HG02840 (cell line): ENCODE measurements around the gene TCFL5.

ENCODE experiments used
- ATAC-seq: cut with Tn5 transposase; IDR thresholded peaks from one replicate; pipeline ENCODE4 v1.9.1; 2021; ENCODE audit warnings: mild to moderate bottlenecking, moderate library complexity, moderate number of reproducible peaks; ENCODE audit not compliant: unreplicated experiment, low FRiP score

Gene TCFL5

DNA sequence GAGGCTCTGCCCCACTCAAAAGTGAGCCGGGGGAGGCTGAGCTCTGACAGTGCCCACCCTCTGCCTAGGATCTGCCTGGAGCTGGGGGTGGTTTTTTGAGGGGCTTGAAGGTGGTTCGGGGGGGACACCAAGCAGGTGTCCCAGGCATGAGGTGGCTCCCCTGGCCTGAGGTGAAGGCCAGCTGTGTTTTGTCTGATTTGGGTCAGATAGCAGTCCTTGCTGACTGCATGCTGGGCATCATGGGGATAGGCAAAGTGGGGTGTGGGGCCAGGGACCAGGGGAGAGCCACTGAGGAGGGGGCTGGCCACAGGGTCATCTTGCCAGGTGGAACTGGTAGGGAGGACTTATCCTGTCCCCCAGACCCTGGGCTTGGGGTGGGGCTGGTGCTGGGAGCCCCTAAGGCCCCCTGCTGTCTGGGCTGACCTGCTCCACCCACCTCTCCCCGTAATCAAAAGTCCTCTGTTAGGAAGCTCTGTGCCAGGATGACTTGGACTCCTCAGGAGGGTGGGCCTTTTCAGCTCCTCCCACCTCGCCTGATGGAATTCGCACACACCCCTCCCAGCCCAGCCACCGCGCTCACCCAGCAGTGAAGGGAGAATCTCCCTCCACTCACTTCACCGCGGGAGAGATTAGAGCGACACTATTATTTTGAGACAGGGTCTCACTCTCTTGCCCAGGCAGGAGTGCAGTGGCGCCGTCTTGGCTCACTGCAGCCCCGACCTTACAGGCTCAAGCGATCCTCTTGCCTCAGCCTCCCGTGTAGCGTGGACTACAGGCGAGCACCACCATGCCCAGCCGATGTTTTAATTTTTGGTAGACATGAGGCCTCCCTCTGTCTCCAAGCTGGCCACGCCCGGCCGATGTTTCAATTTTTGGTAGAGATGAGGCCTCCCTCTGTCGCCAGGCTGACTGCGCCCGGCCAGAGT lies 46.3 kb downstream of the TCFL5 start:
- no peak for ATAC-seq

DNA sequence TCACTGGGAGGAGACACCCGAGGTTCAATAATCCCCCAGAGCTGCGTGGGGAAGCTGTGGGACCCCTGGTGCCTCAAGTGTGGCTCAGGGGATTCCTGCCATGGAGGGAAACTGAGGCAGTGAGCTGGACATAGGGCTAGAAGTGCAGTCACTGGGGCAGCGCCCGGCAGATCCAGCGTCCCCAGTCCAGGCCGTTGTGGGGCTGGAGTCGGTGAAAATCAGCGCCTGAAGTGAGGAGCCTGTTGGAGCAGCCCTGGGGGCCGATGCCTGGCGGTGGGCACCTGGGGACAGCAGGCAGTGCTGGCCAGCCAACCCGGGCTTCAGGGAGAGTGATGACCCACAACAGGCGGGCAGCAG lies 46.9 kb downstream of the TCFL5 start:
- no peak for ATAC-seq

DNA sequence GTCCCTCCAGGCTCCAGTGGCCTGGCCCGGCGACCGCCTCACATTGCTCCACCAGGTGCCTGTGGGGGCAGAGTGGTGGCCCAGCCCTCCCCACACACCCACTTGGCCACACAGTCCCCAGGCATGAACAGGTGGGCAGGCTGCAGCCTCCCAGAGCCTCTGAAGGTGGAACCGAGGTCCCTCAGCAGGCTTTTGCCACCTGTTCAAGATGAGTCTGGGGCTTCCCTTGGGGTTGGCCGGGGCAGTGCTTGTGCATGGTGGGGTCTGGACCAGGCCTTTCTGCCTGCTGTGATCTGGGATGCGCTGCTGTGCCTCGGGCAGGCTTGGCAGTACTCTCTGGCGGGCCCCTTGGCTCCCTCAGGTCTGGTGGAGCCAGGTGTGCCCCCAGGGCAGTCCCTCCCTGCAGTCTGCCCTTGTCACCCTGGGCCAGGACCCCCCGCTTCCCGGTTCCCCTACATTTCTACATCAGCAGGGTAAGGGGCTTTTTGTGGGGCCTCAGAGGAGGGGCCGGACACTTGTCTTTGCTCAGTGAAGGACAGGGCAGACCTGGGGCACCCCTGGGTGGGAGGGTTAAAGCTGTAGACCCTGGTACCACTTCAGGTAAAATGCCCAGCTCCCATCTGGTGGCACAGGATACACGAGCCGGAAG lies 47.4 kb downstream of the TCFL5 start:
- no peak for ATAC-seq

DNA sequence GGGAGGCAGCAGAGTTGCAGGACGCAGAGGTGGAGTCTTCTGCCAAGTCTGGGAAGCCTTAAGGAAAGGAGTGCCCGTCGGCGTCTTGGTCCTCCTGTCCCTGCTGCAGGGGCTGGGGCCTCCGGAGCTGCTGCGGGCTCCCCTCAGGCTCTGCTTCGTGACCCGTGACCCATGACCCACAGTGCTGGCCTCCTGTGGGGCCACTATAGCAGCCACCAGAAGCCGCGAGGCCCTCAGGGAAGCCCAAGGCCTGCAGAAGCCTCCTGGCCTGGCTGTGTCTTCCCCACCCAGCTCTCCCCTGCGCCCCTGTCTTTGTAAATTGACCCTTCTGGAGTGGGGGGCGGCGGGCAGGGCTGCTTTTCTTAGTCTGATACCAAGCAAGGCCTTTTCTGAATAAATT lies 48.0 kb downstream of the TCFL5 start:
- no peak for ATAC-seq

DNA sequence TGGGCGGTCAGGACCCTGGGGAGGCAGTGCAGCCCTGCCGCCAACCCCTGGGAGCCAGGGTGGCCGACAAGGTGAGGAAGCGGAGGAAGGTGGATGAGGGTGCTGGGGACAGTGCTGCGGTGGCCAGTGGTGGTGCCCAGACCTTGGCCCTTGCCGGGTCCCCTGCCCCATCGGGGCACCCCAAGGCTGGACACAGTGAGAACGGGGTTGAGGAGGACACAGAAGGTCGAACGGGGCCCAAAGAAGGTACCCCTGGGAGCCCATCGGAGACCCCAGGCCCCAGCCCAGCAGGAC lies 48.8 kb downstream of the TCFL5 start:
- ATAC-seq, result no peak

DNA sequence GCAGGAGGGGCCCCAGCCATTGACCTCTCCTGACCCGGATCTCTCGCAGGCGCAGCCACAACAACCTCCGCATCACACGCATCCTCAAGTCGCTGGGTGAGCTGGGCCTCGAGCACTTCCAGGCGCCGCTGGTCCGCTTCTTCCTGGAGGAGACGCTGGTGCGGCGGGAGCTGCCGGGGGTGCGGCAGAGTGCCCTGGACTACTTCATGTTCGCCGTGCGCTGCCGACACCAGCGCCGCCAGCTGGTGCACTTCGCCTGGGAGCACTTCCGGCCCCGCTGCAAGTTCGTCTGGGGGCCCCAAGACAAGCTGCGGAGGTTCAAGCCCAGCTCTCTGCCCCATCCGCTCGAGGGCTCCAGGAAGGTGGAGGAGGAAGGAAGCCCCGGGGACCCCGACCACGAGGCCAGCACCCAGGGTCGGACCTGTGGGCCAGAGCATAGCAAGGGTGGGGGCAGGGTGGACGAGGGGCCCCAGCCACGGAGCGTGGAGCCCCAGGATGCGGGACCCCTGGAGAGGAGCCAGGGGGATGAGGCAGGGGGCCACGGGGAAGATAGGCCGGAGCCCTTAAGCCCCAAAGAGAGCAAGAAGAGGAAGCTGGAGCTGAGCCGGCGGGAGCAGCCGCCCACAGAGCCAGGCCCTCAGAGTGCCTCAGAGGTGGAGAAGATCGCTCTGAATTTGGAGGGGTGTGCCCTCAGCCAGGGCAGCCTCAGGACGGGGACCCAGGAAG lies 49.3 kb downstream of the TCFL5 start:
- no peak for ATAC-seq

DNA sequence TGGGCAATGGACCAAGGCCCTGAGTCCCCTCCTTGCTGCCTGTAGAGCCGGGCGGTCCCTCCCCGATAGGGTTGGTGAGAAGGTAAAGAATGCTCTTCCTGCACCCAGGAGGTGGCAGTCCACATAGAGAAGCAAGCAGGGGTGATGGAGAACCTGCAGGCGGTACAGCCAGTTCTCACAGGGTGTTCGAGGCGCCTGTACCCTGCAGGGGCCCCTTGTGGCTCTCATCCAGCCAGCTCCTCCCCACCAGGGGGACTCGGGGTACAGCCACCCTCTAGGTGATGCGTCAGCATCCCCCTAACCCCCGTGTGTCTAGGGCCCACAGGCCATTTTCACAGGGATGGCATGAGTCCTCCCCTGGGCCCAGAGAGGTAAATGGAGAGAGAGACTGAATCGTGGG lies 49.9 kb downstream of the TCFL5 start:
- ATAC-seq, result no peak

DNA sequence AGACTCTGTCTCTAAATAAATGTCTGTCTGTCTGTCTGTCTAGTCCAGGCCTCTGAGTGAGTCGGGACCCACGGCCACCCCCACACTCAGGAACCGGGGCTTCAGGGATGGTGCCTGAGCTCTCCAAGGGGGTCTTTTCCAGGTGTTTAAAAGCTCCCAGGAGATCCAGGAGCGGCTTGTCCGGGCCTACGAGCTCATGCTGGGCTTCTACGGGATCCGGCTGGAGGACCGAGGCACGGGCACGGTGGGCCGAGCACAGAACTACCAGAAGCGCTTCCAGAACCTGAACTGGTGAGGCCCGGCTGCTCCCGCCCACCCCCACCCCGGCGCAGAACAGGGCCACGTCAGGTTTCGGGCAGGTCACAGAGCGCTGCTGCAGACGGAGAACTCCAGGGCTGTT lies 50.3 kb downstream of the TCFL5 start:
- no peak for ATAC-seq

DNA sequence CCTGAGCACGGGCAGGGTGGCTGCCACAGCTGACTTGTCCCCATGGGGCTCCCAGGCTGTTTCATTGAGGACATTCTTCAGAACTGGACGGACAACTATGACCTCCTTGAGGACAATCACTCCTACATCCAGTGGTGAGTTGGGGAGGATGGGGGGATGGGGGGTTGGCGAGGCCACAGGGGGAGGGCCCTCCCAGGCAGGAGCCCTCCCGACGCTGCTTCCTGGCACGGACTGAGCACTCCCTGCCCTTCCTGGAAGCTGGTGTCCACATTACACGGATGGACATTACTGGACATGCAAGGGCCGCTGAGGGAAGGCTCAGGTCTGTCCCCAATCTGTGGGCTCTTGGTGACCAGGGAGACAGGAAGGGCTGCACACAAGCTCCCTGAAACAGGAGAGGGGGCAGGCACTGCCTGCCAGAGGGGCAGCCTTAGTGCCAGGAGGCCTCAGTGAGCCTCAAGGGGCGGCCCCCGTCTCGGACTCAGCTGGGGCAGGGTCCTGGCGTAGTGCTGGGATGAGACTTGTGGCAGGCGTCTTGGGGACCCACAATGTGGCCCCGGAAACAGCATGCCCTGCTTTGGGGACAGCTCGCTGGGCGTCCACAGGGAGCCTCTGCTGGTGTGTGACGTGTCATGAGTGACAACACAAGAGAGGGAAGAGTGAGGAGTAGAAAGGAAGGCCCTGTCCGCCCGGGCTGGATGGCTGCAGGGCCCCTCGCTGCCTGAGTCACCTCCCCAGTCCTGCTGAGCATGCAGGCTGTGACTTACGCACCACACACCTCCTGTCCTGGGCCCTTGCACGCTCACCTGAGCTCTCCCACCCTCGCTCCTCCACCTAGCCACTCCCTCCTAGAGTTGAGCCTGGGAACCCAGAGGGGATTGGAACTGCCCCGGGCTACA lies 51.8 kb downstream of the TCFL5 start:
- ATAC-seq, result no peak

DNA sequence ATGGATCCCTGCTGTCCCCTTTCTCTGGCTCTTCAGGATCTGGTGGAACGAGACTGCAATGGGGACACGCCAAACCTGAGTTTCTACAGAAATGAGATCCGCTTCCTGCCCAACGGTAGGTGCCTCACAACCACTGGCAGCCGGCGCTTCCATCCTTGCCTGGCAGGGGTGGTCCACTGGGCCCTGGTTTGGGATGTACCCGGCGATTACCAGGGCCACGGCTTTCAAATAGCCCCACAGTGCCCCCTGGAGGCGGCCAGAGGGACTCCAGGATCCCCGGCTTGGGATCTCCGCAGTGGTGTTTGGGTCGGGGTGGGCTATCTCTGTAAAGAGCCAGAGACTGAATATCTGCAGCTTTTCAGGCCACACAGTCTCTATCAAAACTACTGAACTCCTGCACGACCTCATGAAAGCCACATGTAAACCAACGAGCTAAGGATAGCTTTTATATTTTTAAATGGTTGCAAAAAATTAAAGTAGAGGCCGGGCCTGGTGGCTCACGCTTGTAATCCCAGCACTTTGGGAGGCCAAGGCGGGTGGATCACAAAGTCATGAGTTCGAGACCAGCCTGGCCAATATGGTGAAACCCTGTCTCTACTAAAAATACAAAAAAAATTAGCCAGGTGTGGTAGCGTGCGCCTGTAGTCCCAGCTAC lies 53.3 kb downstream of the TCFL5 start:
- ATAC-seq, result no peak

DNA sequence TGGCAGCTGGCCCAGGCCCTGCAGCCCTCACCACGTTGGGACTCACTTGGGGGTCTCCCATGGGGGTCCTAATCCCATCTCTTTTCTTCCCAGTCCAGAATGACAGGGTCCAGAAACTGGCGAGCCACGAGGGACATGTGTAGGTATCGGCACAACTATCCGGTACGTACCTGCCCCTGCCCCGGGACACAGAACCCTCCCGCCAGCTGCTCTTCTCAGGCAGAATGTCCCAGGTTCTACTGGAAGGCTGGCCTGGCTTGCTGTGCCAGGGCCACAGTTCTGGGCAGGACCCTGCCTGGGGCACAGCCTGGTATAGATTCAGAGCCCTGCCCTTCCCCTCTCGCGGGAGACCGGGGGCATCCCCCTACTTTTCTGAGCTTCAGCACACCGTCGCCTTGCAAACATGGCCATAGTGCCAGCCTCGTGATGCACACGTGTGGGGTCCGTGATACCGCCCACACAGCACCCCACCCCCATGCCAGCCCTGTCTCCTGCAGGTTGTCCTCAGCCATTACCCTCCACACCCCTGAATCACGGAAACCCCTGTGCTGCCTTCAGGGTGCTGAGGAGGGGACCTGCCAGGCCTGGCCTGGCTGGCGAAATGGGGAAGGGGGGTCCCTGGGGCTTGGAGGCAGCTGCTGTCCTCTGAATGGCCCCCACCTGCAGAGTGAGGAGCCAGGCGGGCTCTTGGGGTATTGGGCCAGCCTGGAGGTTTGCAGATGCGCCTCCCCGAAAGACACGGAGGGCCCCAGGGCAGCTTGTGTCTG lies 54.0 kb downstream of the TCFL5 start:
- ATAC-seq, result no peak

DNA sequence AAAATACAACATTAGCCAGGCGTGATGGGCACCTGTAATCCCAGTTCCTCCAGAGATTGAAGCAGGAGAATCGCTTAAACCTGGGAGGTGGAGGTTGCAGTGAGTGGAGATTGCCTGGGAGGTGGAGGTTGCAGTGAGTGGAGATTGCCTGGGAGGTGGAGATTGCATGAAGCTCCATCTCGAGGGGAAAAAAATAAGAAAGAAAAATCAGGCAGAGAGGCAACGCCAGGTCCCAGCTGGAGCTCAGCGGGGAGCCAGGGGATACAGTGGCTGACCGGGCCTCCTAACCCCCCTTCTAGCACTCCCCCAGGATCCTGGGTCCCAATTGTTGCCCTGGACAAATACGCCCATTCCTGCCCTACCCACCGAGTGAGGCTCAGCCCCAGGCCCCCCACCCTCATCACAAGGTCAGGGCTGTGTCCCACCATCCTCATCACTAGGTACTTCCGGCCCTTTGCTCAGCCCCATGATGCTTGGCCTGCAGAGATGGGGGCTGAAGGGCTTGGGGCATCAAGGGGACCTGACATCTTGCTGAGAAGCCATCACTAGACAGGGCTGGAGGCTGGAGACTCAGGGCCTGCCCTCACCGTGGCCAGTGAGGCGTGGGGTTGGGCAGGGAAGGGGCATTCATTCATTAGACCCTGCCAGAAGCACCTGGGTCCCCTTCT lies 55.1 kb downstream of the TCFL5 start:
- ATAC-seq, result no peak

DNA sequence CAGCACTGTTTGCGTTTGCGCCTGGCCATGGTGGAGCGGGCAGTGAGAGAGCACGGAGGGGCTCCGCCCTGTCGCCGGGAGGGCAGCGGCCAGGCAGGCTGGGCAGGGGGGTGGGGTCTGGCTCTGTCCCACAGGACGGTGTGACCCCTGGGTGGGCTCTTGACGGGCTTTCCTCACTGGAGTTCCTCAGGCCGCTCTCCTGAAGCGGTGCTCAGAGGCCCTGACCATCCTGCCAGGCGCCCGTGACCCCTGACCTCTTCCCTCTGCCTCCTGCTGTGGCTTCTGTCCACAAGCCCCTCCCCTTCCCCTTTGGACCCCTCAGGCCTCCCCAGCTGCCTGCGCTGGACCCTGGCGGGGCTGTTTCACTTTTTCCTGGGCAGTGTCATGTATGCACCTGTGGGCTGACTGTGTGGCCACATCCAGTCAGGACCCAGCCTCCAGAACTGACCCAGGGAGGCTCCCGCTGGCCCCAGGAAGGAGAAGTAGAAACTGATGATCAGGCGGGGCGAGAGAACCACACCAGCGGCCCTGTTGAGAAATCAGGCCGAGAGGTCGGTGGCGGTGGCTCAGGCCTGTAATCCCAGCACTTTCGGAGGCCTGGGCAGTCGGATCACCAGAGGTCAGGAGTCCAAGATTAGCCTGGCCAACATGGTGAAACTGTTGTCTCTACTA lies 55.8 kb downstream of the TCFL5 start:
- no peak for ATAC-seq

DNA sequence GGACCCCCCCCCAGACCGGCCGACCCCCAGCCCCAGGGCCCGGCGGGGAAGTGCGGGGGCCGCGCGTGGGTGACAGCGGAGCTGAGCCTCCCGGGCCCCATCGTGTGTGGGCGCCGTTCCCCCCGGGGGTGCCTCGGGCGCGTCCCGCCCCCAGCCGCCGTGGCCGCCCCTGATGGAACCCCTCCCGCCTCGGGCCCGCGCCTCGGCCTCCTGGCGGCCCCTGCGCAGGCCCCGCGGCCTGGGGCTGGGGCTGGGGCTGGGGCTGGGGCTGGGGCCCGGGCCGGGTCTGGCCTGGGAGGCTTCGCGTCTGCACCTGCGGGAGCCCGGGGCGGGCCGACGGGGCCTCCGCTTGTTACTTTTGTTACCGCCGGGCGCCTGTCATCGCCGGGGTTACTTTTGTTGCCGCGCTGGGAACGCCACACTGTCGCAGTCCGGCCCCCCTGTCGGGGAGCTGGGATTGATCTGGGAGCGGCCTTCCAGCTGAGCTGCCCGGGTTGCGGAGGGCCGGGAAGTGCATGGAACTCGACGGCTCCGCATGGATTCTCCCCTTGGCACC lies 56.4 kb downstream of the TCFL5 start:
- peak; percentile 32 for ATAC-seq

DNA sequence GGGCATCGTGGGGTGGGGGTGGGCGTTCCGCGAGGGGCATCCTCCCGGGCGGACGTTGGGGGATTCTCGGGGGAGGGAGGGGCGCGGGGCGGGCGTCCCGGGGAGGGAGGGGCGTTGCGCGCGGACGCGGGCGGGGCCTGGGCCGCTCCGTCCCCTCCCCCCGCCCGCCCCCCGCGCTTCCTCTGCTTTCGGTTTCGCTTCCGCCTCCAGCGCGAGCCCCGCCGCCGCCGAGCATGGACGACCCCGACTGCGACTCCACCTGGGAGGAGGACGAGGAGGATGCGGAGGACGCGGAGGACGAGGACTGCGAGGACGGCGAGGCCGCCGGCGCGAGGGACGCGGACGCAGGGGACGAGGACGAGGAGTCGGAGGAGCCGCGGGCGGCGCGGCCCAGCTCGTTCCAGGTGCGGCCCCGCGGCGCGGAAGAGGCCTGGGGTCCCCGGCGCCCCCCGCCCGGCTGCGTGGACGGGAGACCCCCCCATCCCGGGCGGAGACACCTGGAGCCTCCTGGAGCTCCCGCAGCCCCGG lies 56.9 kb downstream of the TCFL5 start, which contains the start of gene OGFR:
Gene OGFR, plus strand, starts transcription at position 209 of the 528 bp plus-strand sequence. Its CDS starts 25 bp downstream, at position 234.
- ATAC-seq, result peak; percentile 52

DNA sequence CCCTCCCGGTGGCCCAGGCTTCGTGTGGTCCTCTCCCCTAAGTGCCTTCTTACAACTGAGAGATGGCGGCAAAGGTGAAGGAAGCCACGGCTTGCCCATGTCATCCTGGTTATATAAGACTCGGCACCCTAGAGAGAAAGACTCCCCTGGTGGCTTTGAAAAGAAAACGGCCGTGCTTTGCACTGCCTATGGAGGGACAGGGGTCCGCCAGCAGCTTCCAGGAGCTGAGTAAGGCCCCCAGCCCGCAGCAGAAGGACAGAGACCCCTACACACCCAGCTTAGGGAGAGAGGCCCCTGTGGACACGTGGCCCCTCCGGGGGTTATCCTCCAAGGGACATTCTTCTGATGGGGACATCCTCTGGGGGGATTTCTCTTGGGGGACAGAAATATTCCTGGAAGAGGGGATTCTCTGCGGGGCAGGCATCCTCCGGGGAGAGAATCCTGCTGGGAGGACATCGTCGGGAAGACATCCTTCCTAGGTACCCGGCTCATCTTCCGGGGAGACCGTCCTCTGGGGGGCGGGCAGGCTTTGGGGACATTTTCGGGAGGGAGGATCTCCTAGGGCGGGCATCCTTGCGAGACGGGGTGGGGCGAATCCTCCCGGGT lies 57.5 kb downstream of the TCFL5 start:
- ATAC-seq, result no peak

DNA sequence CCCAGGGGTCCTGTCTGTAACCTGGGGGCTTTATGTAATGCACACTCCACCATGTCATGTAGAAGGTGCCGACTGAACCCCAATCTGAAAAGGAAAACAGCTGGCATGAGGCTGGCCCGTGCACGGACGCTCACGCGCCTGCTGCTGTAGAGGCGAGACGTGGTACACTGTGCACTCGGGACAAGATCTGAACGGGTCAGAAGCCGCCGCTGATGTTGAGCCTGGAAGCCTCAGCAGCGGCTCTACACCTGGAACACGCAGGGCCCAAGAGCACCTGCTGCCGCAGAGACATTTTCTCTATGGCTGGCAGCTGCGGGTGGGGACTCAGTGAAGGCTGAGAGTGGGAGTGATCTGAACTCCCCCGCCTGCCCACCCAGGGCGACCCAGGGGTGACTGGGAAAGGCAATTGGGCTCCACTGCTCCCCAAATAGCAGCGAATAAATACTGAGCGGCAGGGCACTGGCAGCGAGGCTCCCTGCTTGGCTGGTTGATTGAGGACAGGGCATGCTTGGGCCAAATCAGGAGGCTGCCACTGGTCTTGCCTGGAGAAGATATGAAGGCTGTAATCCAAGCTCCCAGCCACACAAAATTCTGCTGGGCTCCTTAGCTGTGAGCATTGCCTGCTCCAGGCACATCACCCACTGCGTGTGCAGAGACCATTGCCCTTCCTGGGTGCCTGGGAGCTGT lies 59.5 kb downstream of the TCFL5 start:
- no peak for ATAC-seq
